Activated CD8-positive, alpha-beta memory T cell treated with anti-CD3 and anti-CD28 coated beads for 24 hours (primary cell): ENCODE data around the gene NFATC2.
A peak's percentile ranks its signal among the peaks of the same experiment; 100 is the strongest.
"Not testable (repeated sequence)": the region's sequence is repeated elsewhere in the genome, so short reads cannot be mapped to it uniquely, and the experiment has no call there.

ENCODE experiments used
- DNase-seq: peaks from one replicate; pipeline ENCODE4 v3.0.0-alpha.2; 2020

The NFATC2 gene

GRCh38 chr20:51542571-51543421 lies at the start of gene NFATC2:
NFATC2 (minus strand) TSS chr20:51542719; CDS start chr20:51542499, 220 bp downstream.
- DNase-seq: peak; percentile 81

GRCh38 chr20:51591871-51592270 lies 49.4 kb upstream of the NFATC2 start:
- no peak for DNase-seq

GRCh38 chr20:51588762-51589161 lies 46.2 kb upstream of the NFATC2 start:
- DNase-seq: no peak

- no peak for DNase-seq
Observed at GRCh38 chr20:51587145-51587544, 44.6 kb upstream of the NFATC2 start.

GRCh38 chr20:51586005-51586440 lies 43.5 kb upstream of the NFATC2 start:
- no peak for DNase-seq

GRCh38 chr20:51585148-51585547 lies 42.6 kb upstream of the NFATC2 start:
- no peak for DNase-seq

GRCh38 chr20:51584737-51585136 lies 42.2 kb upstream of the NFATC2 start:
- DNase-seq: no peak

GRCh38 chr20:51584116-51584515 lies 41.6 kb upstream of the NFATC2 start:
- no peak for DNase-seq

- no peak for DNase-seq
Observed at GRCh38 chr20:51583499-51583898, 41.0 kb upstream of the NFATC2 start.

- DNase-seq: no peak
Observed at GRCh38 chr20:51583073-51583472, 40.6 kb upstream of the NFATC2 start.

- no peak for DNase-seq
Observed at GRCh38 chr20:51581571-51581970, 39.1 kb upstream of the NFATC2 start.

GRCh38 chr20:51579137-51579536 lies 36.6 kb upstream of the NFATC2 start:
- DNase-seq: no peak

- DNase-seq: no peak
Observed at GRCh38 chr20:51578145-51578459, 35.6 kb upstream of the NFATC2 start.

GRCh38 chr20:51577432-51578144 lies 35.1 kb upstream of the NFATC2 start:
- DNase-seq: no peak

GRCh38 chr20:51575486-51575885 lies 33.0 kb upstream of the NFATC2 start:
- no peak for DNase-seq

GRCh38 chr20:51574248-51575033 lies 31.9 kb upstream of the NFATC2 start:
- no peak for DNase-seq

- no peak for DNase-seq
Observed at GRCh38 chr20:51573576-51574243, 31.2 kb upstream of the NFATC2 start.

GRCh38 chr20:51571460-51571794 lies 28.9 kb upstream of the NFATC2 start:
- no peak for DNase-seq

- no peak for DNase-seq
Observed at GRCh38 chr20:51570739-51571459, 28.4 kb upstream of the NFATC2 start.

- DNase-seq: no peak
Observed at GRCh38 chr20:51569815-51570738, 27.6 kb upstream of the NFATC2 start.

GRCh38 chr20:51568533-51568932 lies 26.0 kb upstream of the NFATC2 start:
- not testable (repeated sequence) for DNase-seq
